Activated T-cell treated with anti-CD3 and anti-CD28 coated beads for 4 hours (primary cell): Measurements from ENCODE around the gene GRID2.

Experiments
- DNase-seq: peaks from one replicate; pipeline ENCODE4 v3.0.0-alpha.2; 2020

The GRID2 gene

DNA sequence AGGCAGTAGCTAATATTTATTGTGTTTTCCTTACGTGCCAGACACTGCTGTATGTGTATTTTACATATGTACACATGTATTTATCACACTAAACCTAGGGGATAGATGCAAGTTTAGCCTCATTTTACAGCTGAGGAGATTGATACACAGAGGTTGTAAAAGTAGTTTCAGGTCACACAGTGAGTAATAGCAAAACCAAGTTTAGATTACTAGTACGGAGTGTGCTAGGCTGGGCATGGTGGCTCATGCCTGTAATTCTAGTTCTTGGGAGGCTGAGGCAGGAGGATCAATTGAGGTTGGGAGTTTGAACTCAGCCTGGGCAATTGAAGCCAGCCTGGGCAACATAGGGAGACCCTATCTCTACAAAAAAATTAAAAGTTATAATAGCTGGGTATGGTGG, 823.7 kb downstream of the GRID2 start:
- no peak for DNase-seq

DNA sequence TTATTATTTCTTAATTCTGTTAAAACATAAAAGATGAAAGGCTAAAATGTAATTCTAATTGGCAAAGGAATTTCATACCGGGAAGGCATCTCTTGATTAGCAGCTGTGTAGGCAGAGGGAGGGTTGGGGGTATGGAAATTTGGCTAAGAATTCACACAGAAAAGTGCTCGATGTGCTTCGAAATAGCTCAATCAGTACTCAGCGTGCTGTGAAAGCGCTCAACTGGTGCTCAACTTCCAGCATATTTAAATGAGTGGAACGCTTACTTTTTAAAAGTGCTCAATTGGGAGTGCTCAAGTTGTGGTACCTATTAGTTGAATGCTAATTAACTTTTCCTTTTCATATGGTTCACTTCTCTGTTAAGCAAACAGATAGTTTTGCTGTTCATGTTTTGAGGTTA, 828.9 kb downstream of the GRID2 start:
- no peak for DNase-seq

DNA sequence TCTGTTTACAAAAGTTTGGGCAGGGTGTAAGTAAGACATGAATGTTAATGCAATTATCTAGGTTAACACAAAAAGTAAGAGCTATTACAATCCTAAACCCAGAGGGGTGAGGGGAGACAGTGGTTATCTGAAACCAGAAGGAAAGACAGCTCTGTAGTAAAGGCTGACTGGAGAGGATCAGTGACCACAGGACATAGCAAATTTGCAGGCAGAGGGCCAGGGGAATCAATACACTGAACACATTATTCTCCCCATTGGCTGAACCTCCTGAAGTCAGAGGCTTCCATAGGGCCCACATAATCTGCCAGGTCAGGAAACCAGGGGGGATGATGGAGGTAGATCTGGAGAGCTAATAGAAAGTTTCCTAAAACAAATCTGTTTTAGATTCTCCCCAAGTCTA, 835.4 kb downstream of the GRID2 start:
- DNase-seq = no peak

DNA sequence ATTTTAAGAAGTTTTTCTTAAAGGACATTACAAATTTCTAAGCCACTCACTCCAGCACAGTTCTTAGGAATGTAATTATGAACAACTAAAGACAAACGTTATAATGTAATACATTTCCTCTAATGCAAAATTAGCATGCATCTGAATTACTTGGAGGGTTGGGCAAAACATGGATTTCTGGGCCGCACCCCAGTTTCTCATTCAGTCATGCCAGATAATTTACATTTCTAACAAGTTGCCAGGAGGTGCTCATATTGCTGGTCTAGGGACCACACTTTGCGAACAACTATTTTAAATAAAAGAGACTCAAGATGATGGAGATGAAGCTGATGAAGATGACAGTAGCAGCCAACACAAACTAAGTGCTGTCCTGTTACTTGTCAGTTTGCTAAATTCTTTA, 840.1 kb downstream of the GRID2 start:
- no peak for DNase-seq

- DNase-seq = no peak
Observed at GRCh38 chr4:93144644-93145043, 840.9 kb downstream of the GRID2 start.

- DNase-seq = no peak
Observed at GRCh38 chr4:93147524-93148212, 843.9 kb downstream of the GRID2 start.

GRCh38 chr4:93152491-93152890, 848.7 kb downstream of the GRID2 start:
- DNase-seq = no peak

DNA sequence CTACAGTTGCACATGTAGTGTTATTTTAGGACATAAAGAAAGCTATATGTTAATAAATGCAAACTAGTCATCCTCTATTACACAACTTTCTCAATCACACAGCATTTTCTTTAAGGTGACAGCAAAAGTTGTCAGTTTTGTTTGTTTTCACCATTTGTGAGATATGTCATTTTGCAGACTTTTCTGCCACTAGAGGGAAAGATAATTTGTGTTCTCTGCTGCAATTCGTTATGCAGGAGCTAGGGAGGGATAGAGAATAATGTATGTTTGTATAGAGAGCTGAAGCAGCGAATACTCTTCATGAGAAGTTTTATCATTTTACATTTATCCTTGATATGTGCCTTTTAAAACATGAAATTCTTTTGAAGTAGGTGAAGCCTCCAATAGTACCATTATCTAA, 854.2 kb downstream of the GRID2 start:
- DNase-seq = no peak

- no peak for DNase-seq
Observed at GRCh38 chr4:93168053-93168452, 864.3 kb downstream of the GRID2 start.

DNA sequence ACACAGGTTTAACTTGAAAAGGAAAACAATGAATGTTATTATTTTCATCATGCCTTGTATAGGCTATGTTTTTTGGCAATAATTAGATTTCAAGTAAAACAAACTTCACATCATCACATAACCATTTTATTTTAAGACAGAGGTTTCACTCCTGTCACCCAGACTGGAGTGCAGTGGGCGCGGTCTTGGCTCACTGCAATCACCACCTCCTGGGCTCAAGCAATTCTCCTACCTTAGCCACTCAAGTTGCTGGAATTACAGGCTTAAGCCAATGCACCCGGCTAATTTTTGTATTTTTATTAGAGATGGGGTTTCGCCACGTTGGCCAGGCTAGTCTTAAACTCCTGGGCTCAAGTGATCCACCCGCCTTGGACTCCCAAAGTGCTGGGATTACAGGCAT, 866.2 kb downstream of the GRID2 start:
- DNase-seq = no peak

DNA sequence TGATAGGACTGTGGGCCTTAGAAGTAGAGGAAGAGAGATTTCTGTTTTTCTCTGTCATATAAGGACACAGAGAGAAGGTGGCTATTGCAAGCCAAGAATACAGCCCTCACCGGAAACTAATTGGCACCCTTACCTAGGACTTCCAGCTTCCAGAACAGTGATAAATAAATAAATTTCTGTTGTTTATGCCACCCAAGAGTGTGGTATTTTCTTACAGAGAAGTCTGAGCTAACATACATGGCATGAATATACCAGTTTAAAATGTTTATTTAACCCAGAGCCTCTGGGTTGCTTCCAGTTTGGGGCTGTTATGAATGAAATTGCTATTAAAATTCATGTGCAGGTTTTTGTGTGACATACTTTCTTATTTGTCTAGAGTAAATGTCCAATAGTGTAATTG, 870.8 kb downstream of the GRID2 start:
- no peak for DNase-seq

DNA sequence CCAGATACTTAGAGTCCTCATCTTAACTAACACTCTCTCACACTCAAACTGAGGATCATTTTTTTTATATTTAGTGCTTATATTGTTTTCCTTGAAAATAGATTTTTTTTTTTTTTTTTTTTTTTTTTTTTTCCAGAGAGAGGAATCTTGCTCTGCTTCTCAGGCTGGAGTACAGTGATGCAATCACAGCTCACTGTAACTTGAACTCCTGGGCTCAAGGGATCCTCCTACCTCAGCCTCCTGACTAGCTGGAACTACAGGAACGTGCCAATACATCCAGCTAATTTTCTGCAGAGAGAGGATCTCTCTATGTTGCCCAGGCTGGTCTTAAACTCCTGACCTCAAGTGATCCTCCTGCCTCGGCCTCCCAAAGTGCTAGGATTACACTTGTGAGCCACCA, 874.5 kb downstream of the GRID2 start:
- DNase-seq = no peak

DNA sequence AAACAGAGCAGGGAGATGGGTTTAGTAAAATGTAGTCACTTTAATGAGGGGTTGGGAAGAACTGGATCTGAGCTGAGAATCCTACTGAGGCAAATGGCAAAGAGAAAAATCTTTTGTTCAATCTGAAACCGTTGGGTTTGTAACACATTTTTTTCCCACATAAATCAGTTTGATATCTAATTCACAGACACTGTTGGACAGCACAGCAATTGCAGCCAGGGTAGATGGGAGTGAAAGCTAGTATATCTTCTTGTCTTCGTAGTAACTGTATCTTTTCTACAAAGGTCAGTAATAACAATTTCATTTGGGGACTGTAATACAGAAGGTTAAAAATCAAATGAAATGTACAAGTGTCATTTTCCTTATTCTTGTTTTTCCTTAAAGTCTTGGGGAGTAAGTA, 875.3 kb downstream of the GRID2 start:
- DNase-seq = no peak

DNA sequence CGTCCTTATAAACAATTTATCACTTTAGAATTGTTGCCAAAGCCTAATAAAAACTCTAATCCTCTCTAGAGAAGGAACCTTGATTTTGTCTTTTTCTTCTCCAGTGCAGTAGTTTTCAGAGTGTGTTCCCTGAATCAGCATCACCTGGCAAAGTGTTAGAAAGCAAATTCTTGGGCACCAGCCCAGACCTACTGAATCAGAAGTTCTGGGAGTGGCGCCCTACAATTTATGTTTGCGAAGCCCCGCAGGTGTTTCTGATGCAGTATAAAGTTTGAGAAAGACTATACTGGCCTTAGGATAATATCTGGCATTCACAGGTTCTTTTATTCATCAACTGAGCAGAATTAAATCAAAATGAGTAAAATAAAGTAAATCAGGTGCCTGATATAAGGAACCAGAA, 879.0 kb downstream of the GRID2 start:
- DNase-seq = no peak

DNA sequence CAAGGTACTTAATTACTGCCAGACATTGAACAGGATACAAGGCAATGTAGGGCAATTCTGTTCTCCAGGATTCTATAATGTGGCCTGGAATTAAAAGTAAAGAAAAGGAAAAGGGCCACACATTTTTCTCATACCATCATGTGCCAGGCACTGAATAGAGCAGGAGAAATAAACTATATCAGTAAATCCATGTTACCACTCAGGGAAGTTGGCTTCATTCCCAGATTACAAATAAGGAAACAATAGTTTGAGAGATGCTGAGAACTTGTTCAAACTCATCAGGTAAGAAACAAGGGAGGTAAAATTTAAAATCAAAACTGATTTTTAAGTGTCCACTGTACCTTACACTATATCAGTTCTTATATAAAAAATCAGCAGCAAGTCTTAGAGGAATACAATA, 879.8 kb downstream of the GRID2 start:
- no peak for DNase-seq

DNA sequence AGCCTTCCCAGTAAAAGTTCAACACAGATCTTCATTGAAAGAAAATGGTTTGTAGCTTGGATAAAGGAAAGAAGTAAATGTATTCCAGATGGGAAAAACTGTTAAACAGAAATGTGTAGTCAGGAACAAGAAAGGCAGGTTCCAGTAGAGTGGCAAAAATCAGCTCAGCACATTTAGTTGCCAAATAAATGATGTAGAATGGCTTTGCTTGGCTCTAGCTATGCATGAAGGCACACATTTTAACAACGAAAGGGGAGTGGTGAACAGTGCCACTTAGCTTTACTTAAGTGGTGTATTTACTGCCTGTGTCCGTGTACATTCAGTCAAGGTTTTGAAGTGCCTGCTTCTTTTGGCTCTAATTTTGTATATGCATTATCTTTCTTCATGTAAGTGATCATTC, 880.3 kb downstream of the GRID2 start:
- no peak for DNase-seq

DNA sequence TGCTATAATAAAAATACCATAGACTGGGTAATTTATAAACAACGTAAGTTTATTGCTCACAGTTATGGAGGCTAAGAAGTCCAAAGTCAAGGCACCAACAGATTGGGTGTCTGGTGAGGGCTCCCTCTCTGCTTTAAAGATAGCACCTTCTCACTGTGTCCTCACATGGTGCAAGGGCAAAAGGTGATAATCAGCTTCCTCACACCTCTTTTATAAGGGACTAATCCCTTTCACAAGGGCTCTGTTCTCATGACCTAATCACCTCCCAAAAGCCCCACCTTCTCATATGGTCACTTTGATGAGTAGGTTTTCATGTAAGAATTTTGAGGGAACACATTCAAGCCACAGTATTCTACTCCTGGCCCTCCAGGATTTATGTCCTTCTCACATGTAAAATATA, 883.1 kb downstream of the GRID2 start:
- DNase-seq = no peak

DNA sequence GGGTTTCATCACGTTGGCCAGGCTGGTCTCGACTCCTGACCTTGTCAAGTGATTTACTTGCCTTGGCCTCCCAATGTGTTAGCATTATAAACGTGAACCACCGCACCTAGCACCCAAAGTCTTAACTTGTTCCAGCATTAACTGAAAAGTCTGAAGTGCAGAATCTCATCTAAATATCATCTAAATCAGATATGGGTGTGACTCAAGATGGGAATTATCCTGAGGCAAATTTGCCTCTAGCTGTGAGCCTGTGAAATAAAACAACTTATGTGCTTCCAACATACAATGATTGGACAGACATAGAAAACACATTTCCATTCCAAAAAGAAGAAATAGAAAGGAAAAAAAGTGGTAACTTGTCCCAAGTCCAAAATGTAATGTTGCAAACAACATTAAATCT, 883.7 kb downstream of the GRID2 start:
- no peak for DNase-seq

DNA sequence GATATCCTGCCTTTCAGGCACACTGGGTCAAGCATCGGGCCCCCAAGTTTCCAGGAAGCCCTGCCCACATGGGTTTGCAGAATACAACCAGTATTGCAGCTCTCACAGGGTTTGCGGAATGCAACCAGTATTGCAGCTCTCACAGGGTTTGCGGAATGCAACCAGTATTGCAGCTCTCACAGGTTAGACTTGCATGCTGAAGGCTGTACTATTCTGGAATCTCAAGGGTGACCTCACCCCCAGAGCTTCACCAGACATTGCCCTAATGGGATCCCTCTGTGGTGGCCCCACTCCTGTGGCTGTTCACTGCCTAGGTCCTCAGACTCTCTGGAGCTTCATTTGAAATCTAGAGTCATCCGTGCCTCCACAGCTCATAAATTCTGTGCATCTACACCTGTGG, 884.1 kb downstream of the GRID2 start:
- no peak for DNase-seq

DNA sequence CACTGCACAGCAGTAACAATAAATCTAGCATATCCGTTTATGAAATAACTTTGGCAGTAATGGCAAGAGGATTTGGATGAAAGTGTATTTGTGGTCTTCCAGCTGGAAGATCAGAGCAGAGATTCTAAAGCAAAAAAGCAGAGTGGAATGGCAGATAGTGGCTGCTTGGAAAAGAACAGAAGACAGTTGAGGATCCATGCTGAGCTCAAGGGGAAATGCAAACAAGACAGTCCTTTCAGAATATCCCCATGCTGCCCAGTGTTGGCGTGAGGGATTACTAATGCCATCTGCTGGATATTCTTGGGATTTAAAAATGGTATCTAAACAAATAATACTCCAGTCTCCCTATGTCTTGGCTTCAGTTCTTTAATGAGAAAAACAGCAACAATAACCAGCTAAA, 895.7 kb downstream of the GRID2 start:
- no peak for DNase-seq

GRCh38 chr4:93201471-93202096, 897.8 kb downstream of the GRID2 start:
- no peak for DNase-seq

- DNase-seq = no peak
Observed at GRCh38 chr4:93203708-93204107, 899.9 kb downstream of the GRID2 start.

DNA sequence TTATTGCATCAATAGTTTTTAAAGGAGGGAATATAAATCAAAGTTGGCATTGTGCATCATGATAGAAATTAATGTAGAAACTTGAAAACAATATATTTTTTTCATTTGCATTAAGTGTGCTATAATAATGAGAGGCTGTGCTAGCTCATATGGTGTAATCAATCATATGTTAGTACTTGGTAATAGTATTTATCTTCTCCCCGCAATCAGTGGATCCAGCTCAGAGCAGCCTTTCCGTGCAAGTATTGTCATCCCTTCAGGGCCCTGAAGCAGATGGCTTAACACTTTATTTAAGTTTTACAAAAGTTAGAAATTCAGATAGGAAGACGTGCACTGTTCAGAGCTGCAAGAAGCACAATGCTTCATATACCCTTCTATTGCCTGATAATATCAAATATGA, 908.5 kb downstream of the GRID2 start:
- no peak for DNase-seq

GRCh38 chr4:93216646-93217045, 912.9 kb downstream of the GRID2 start:
- no peak for DNase-seq

DNA sequence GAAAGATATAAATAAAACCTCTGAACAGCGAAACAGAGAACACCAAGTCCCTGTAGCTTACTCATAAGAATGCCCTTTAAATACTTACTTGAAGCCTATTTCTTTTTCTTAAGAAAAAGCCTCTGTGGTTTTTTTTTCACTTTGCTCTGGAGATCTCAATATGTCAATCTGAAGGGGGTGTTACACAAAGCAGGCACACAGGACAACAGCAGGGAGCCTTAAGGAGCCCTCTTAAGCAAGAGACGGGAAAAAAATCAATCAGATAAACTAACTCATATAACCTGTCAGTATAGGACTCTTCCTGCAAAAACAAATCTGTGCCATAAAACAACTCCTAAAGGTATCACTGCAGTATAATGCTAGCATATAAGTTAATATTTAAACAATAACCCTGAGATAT, 913.7 kb downstream of the GRID2 start:
- DNase-seq = no peak
